Ishikawa (cell line): ENCODE measurements around the gene GSTO2.

Experiments
- CEBPB ChIP-seq: IDR thresholded peaks from 2 replicates; pipeline ENCODE4 v1.6.1; 2012
- CREB1 ChIP-seq: IDR thresholded peaks from 2 replicates; pipeline ENCODE4 v1.6.1; 2012; ENCODE audit warnings: low read depth
- EGR1 ChIP-seq: IDR thresholded peaks from 2 replicates; pipeline ENCODE4 v1.6.1; 2012
- EP300 ChIP-seq: IDR thresholded peaks from 2 replicates; pipeline ENCODE4 v1.6.1; 2012; ENCODE audit warnings: borderline replicate concordance
- NFIC ChIP-seq: IDR thresholded peaks from 2 replicates; pipeline ENCODE4 v1.6.1; 2012
- RAD21 ChIP-seq: IDR thresholded peaks from 2 replicates; pipeline ENCODE4 v1.6.1; 2012; ENCODE audit warnings: low read depth
- TEAD4 ChIP-seq: IDR thresholded peaks from 2 replicates; pipeline ENCODE4 v1.6.1; 2012
- YY1 ChIP-seq: IDR thresholded peaks from 2 replicates; pipeline ENCODE4 v1.6.1; 2012; ENCODE audit warnings: low read depth
- TF ChIP-seq, protein P1 (sequence below): IDR thresholded peaks from 2 replicates; pipeline ENCODE4 v1.6.1; 2012; ENCODE audit warnings: low read depth, mild to moderate bottlenecking
- TF ChIP-seq, protein P2 (sequence below): IDR thresholded peaks from 2 replicates; pipeline ENCODE4 v1.6.1; 2012

DNA sequence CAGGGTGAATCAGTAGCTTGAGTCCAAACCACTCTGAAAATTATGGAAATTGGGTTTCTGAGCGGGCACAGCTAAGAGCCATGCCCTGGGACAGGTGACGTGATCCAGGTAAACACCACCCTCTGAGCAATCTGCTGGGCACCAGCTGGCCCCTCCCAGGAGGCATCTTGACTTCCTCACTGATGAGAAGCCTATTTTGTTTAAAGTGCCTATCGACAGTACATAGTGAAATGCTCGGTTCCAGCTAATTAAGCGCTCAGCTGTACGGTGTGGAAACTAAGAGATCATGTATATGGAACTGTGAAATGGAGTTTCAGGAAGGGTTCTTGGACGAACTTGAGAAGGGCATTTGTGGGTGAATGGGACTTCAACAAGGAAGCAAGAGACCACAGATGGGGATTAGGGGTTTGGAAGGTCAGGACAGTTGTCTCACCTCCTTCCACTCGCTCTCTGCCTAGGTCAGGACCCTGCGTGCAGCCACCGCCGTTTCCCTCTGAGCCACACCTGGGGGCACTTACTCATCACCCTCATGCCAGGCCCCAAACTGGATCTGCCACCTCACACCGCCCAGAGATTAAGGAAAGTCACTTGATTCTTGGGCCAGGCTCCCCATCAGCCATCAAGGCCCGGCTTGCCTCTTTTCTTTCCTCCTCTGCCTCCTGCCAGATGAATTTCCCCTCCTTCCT is 66.1 kb downstream of the GSTO2 start:
- no peak for TF ChIP-seq NFIC
- TF ChIP-seq EP300, result no peak
- no peak for TF ChIP-seq YY1
- TF ChIP-seq, protein P1, sequence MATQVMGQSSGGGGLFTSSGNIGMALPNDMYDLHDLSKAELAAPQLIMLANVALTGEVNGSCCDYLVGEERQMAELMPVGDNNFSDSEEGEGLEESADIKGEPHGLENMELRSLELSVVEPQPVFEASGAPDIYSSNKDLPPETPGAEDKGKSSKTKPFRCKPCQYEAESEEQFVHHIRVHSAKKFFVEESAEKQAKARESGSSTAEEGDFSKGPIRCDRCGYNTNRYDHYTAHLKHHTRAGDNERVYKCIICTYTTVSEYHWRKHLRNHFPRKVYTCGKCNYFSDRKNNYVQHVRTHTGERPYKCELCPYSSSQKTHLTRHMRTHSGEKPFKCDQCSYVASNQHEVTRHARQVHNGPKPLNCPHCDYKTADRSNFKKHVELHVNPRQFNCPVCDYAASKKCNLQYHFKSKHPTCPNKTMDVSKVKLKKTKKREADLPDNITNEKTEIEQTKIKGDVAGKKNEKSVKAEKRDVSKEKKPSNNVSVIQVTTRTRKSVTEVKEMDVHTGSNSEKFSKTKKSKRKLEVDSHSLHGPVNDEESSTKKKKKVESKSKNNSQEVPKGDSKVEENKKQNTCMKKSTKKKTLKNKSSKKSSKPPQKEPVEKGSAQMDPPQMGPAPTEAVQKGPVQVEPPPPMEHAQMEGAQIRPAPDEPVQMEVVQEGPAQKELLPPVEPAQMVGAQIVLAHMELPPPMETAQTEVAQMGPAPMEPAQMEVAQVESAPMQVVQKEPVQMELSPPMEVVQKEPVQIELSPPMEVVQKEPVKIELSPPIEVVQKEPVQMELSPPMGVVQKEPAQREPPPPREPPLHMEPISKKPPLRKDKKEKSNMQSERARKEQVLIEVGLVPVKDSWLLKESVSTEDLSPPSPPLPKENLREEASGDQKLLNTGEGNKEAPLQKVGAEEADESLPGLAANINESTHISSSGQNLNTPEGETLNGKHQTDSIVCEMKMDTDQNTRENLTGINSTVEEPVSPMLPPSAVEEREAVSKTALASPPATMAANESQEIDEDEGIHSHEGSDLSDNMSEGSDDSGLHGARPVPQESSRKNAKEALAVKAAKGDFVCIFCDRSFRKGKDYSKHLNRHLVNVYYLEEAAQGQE, result no peak
- TF ChIP-seq TEAD4, result no peak
- TF ChIP-seq RAD21, result no peak
- no peak for TF ChIP-seq CREB1
- TF ChIP-seq CEBPB, result no peak
- TF ChIP-seq EGR1, result no peak
- TF ChIP-seq, protein P2, sequence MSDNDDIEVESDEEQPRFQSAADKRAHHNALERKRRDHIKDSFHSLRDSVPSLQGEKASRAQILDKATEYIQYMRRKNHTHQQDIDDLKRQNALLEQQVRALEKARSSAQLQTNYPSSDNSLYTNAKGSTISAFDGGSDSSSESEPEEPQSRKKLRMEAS, result no peak
